HG03378 (cell line): ENCODE data around the gene MRPL21.

ENCODE experiments used
- ATAC-seq: cut with Tn5 transposase; IDR thresholded peaks from one replicate; pipeline ENCODE4 v1.9.1; 2021; ENCODE audit warnings: mild to moderate bottlenecking, moderate library complexity; ENCODE audit not compliant: unreplicated experiment

Gene MRPL21

DNA sequence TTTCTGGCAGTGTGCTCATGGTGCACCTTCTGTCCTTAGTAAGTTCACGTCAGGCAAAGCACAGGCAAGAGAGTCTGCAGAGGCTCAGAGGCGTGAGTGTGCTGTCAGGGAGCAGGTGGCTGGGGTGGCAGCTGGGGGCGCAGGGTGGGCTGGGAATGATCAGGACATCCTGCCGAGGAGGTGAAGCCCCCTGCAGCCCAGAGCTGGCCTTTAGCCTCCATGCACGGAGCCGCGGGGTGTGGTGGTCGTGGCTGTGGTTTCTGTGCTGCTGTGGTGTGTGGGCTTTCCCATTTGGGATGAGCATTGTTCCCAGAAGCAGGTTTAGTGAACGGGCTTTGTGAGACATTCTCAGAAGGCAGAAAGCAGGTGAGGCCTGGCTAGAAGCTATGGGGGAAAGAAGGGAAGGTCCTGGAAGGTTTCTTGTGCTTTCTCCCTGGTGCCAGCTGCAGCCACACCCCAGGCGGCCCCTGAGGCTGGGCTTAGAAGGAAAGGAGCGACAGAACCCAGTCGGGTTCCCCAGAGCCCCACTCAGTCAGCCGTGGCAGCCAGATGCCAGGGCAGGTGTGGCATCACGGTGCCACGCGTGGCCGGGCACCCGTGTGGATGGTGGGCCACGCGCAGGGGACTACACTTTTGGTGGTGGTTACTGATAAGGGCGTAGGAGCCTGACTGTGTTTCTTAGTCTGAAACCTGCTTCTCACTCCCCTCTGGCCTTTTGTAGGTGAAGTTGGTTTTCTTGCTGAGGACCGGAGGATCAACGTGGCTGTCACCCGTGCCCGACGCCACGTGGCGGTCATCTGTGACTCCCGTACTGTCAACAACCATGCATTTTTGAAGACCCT, 32.1 kb upstream of the MRPL21 start:
- no peak for ATAC-seq

GRCh38 chr11:68935066-68935465, 31.4 kb upstream of the MRPL21 start:
- ATAC-seq: no peak

DNA sequence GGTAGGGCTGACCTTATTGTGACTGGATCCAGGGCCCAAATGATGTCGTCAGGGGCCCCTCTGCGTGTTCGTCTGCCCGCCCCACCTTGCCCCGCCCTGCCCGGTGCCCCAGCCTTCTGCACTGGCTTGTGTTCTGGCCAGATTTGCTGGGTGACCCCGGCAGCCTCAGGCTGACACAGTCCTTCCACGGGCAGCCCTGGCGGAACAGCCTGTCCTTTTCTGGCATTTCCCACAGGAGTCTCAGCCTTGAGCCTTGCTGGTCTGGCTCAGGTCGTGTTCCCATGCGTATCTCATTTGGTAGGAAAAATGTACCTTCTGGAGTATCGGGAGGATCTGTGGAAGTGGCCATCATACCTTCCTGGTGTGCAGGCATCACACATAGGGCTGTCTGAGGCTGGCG, 31.0 kb upstream of the MRPL21 start:
- no peak for ATAC-seq

- ATAC-seq: no peak
Observed at GRCh38 chr11:68934321-68934645, 30.7 kb upstream of the MRPL21 start.

- ATAC-seq: no peak
Observed at GRCh38 chr11:68933605-68934320, 30.1 kb upstream of the MRPL21 start.

DNA sequence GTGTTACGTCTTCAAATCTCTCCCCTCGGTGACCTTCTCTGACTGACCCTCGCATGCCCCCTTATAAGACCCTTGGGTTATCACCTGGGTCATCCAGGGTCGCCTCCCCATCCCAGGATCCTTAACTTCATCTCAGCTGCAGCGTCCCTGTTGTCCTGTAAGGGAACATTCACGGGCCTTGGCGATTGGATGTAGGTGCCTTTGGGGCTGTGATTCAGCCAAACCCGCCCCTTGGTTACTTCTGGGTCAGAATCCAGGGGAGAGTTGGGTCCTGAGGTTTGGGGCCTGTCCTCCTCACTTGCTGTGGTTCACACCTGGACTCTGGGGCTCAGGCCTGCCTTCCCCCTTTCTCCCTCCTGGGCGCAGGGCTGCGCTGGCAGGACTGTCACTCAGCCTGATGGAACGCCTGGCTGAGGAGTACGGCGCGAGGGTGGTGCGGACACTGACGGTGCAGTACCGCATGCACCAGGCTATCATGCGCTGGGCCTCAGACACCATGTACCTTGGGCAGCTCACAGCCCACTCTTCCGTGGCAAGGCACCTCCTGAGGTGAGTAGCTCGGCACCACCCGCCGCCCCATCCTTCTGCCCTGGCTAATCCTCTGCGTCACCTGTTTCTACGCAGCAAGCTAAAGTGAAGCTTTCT, 29.4 kb upstream of the MRPL21 start:
- no peak for ATAC-seq

- no peak for ATAC-seq
Observed at GRCh38 chr11:68932358-68932757, 28.7 kb upstream of the MRPL21 start.

DNA sequence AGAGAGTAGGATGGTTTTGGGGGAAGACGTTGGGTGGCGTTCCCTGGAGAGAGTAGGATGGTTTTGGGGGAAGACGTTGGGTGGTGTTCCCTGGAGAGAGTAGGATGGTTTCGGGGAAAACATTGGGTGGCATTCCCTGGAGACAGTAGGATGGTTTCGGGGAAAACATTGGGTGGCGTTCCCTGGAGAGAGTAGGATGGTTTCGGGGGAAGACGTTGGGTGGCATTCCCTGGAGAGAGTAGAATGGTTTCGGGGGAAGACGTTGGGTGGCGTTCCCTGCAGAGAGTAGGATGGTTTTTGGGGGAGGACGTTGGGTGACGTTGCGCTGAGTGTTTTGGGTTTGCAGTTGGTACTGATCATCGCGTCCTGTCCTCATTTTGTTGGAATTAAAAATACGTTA, 28.3 kb upstream of the MRPL21 start:
- ATAC-seq: no peak

- ATAC-seq: no peak
Observed at GRCh38 chr11:68930991-68931855, 27.6 kb upstream of the MRPL21 start.

DNA sequence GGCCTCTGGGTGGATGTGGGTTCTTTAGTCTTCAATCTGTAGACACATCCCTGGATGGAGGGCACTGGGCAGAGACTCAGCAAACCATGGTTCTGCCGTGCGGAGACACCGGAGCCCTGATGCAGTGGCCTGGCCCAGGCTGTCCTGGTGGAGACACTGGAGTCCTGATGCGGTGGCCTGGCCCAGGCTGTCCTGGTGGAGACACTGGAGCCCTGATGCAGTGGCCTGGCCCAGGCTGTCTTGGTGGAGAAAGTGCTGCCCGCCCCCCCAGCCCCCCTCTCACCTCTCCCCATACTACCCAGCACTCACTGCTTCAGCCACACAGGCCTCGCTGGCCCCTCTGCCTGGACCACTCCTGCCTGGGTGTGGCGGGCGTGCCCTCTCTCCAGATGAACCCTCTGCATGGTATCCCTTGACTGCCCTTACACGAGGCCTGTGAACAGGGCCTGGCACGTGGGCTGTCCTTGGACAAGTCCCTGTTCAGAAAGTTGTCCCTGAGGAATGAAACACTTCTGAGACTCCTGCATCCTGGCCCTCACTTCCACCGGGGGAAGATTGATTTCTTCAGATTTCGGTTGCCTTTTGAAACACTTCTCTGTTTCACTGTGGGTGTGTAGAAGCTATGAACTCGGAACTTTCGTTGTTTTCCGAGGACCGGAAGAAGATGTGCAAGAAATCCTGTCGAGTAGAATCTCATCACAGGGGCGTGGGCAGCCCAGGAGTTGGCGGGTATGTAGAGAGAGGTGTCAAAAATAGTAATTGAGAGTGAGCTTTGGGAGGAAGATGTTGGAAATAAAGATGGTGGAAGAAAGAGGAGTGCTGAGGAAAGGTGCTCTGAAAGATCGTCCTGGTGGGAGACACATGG, 26.3 kb upstream of the MRPL21 start:
- ATAC-seq: no peak

DNA sequence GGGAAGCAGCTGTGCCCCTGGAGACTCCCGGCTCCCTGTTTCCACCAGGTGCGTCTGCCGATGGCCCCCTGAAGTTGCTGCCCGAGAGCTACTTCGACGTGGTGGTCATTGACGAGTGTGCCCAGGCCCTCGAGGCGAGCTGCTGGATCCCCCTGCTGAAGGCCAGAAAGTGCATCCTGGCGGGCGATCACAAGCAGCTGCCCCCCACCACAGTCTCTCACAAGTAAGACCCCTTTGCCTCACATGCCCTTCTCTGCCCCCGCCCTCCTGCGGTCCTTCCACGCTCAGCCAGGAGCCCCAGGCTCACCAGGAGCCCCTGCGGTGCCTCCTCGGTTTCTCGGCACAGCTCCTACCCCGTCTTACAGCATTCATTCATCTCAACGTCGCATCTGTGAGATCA, 25.5 kb upstream of the MRPL21 start:
- ATAC-seq: no peak

- no peak for ATAC-seq
Observed at GRCh38 chr11:68928136-68928880, 24.7 kb upstream of the MRPL21 start.

DNA sequence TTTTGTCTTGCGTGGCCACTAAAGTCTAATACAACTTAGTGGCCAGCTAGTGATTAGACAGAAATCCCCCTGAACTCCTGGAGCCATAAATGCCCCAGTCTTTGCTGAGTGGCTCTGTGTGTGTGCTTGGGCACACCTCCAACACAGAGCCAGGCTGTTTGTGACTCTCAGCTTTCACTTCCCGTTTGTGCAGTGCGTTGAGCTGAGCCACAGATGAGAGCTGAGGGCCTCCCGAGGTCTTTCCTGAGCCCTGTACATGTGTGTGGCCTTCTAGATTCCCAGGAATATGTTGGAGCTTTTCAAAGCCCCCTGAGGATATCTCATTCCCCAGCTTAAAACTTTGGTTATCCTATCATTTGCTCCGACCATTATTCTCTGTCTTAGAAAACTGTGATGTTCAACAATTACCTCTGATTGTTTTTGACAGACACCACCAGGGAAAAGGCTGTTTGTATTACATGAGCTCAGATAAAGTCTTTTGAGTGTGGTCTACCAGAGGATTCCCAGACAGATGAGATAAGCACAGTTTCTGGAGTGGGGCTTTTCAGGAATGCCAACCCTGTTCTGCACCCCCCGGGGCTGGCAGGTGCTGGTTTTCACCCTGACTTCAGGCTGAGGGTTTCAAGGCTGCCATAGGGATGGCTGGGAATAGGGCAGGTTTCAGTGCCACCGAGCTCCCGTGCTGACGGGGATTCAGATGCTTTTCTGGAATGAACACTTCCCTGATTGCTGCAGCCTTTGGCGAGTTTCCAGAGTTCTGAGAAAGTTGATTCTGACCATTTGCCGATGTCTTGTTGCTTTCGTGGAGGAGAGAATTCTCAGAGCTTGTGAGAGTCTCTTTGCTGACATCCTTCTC, 23.9 kb upstream of the MRPL21 start:
- no peak for ATAC-seq

DNA sequence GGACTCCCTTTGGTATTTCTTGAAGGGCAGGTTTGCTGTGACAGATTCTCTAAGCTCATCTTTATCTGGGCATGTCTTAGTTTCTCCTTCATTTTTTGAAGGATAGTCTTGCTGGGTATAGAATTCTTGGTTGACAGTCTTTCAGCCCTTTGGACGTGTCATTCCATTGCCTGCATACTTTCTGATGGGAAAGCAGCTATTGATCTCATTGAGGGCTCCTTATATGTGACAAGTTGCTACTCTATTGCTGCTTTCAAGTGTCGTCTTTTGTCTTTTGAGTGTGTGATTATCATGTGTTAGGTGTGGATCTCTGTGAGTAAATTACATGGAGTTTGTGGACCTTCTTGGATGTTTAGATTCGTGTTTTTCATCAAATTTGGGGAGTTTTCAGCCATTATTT, 22.0 kb upstream of the MRPL21 start:
- ATAC-seq: no peak

DNA sequence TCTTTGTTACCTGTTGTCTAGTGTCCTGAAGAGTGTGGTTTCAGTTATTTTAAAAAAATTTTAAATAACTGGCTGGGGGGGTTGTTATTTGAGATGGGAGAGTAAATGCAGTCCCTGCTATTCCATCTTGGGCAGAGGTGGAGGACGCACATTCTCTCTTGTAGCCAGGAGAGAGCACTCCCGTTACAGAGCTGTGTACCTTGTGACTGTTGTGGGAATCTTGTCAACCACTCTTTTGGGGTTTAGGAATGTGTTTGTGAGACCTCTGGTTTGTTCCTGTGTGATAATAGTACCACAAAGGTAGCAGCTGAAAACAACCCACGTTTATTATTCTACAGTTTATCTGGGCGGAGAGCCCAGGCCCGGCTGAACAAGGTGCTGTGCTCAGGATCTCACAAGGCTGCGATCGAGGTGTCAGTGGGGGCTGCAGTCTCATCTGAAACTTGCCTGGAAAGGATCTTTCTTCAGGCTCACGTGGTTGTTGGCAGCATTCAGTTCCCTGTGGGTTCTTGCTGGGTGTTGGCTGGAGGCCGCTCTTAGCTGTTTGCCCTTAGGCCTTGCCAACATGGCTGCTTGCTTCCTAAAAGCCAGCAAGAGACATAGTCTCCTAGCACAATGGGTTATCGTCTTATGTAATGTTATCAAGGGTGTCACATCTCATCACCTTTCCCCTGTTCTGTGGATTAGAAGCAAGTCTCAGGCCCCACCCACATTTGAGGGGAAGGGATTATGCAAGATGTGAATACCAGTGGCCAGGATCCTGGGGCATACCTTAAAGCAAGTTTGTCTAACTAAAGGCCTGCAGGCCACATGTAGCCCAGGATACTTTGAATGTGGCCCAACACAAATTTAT, 20.7 kb upstream of the MRPL21 start:
- no peak for ATAC-seq

DNA sequence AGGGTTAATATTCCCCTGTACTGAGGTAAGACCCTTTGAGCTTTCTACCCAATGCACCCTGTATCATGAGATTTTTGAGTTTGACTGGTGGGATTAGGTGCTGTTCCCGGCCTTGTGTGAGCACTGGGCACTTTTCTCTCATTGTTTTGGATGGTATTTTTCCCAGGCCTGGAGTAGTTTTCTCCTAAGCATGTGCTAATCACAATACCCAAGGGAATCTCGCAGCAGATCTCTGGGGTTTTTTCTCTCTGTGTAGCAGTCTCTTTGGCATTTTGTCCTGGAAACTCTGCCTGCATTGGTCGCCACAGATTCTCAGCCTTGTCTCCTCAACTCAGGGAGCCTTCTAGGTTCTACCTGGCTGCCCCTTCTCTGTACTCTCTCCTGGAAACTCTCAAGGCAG, 20.0 kb upstream of the MRPL21 start:
- ATAC-seq: no peak

DNA sequence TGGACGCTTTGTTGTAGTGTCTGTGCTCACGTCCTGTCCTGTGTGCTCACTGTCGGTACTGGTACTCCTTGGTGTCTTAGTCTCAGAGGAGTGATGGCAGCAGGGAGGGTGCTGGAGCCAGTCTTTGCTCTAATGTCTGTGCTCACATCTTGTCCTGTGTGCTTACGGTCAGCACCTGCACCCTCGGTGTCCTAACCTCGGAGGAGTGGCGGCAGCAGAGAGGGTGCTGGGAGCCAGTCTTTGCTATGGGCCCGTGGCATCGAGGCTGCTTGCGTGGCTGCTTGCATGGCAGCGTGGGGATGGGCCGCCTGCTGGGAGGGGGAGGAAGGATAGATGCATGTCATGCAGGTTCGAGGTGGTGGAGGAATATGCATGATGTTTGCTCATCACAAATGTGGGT, 12.8 kb upstream of the MRPL21 start:
- no peak for ATAC-seq

DNA sequence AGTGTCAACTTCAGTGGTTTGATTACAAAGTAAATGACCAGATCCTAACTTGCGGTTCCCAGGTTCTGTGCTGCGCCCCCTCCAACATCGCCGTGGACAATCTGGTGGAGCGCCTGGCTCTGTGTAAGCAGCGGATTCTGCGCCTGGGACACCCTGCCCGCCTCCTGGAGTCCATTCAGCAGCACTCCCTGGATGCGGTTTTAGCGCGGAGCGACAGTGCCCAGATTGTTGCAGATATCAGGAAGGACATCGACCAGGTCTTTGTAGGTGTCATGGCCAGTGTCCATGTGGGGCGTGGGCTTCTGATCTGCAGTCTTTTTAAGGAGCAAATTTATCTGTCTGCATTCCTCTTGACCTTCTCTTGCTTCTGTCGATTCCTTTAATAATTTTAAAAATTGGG, 11.1 kb upstream of the MRPL21 start:
- ATAC-seq: no peak
